NOMO-1 treated with dmso at 0.1 percent for 144 hours (cell line): Measurements from ENCODE around the gene HIVEP3.

Experiments
- DNase-seq: peaks from one replicate; lab custom pipeline; 2025; ENCODE audit not compliant: unreplicated experiment; lab: John Stamatoyannopoulos, UW

Gene HIVEP3

GRCh38 chr1:41875487-41875886 lies 43.2 kb downstream of the HIVEP3 start:
- DNase-seq = no peak

DNA sequence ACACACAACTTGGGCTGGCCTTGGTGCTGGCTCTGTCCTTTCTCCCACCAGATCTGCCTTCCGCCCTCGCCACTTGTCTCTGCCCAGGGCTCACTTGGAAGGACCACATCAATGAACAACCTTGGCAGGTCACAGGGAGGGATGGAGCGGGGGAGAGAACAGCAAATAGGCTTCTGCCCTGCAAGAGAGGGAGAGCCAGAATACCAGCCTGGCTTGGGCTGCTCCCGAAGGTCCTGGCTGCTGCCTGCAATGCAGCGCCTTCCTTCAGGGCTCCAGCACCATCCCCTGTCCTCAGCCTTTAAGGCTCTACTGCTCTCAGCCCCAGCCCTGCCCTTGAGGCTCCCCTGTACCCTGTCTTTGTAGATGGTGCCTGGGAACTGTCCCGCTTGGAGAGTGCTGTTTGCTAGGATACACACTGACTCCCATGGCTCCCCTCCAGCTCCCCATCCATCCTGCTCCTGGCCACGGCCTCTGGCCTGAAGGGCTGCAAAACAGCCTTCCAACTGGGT lies 43.8 kb downstream of the HIVEP3 start:
- no peak for DNase-seq

- no peak for DNase-seq
Measured at GRCh38 chr1:41874151-41874719, 44.5 kb downstream of the HIVEP3 start.

GRCh38 chr1:41872074-41872473 lies 46.6 kb downstream of the HIVEP3 start:
- DNase-seq = peak; percentile 16

DNA sequence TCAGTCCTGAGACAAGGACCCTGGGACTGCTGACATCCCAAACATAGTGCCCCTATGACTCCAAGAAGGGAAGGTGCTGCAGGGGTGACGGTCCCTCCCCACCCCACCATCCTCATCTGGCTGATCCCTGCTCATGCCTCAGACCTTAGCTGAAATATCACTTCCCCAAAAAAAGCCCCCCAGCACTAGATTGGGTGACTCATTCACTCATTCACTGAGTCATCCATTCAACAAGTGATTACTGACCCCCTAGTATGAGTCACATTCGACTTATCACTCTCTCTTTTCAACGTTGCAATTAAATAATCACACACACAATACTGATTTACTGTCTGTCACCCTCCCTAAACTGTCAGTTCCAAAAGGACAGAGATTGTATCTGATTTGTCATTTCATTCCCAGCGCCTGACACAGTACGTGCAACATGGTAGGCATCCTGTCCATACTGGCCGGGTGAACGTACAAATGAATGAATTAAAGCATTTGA lies 48.6 kb downstream of the HIVEP3 start:
- peak; percentile 56 for DNase-seq

GRCh38 chr1:41868241-41868998 lies 50.3 kb downstream of the HIVEP3 start:
- no peak for DNase-seq

DNA sequence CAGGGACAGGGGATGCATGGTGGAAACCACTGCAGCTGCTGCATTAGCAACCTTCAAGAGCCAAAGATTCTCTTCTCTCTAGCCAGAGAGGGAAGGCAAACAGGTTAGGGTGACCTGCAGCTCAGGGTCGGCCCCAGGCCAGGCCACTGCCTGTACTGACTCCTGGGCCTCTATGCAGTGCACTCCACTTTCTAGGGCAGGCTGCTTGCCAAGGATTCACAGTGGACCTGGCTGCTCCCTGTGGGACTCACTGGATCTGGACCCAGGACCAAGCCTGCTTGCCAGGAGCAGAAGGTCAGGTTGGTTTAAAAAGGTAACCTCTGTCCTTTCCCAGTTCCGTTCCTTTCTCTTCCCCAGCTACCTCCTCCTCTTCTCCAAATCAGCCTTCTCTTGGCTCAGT lies 52.4 kb downstream of the HIVEP3 start:
- no peak for DNase-seq

DNA sequence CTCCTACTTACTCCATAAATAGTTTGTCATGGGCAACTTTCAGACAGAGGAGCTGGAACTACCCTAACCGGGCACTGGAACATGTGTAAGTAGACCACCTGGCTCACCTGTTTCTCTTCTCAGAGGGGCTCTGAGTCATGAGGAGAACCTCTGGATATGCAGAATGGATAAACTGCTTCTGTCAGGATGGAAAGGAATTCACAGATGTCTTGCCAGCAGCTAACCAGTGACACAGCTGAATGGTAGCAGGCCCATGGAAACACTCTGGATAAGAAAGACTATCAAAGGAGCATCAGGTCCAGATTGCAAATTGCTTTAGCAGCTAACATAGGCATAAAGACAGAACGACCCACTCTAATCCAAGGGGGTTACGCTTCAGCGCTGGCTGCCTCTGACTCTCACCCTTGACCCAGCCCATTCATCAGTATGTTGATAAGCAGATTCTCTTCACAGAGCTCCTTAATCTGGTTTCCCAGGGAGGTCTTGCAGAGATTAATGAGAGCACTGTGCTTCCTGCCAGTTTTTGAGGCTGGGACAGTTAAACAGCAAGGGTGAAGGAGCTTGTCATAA lies 54.2 kb downstream of the HIVEP3 start:
- DNase-seq = no peak

- DNase-seq = no peak
Measured at GRCh38 chr1:41863718-41864117, 55.0 kb downstream of the HIVEP3 start.

- no peak for DNase-seq
Measured at GRCh38 chr1:41862384-41863221, 56.1 kb downstream of the HIVEP3 start.

DNA sequence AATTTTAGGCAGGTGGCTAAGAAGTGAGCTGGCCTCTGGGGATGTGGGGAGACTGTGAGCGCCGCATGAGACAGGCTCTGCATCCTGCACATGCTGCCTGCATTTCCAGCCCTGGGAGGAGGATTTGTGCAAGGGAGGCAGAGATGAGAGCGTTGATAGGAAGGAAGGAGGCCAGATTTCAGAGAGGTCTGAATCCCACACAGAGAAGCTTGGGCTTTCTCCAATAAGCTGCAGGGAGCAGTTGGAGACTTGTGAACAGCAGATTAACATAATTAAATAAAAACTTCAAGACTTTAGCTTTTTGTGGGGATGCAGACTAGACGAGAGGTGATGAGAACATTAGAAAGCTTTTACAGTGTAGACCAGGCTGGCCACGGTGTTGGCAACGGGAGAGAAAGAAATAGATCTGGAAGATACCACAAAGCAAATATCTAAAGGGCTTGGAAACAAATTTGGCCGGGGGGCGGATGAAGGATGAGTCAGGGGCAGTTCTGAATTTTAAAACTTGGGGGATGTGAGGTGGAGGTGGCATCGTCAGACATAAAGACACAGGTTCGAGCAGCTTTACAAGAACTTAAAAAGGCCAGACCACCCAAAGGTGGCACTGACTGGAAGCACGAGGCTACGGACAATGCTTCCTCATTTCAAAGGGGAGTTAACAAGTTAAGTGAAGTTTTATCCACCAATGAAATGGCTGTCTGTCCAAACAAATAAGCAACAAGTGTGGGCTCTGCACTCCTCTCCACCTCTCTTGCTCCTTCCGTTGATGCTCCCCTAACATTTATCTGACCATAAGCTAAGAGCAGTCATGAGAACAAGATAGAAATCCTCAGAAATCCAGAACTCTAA lies 57.0 kb downstream of the HIVEP3 start:
- no peak for DNase-seq

- DNase-seq = no peak
Measured at GRCh38 chr1:41860771-41861170, 58.0 kb downstream of the HIVEP3 start.

- no peak for DNase-seq
Measured at GRCh38 chr1:41860214-41860613, 58.5 kb downstream of the HIVEP3 start.

DNA sequence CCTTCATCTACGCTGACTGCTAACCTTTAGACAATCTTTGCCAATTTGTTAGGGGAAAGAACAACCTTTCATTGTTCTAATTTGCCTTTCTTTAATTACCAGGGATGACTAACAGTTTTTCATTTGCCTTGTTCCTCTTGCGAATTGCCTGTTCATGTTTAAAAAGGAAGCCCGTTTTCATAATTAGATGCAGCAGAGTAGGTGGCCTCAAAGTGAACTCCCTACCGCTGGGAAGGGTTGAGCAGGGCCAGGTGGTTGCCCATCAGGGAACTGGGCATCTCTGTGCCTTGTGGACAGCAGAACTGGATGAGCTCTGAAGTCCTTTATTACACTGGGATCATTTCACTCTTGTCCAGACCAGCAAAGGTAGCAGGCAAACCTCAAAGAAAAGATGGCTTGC lies 59.0 kb downstream of the HIVEP3 start:
- DNase-seq = peak; percentile 32

GRCh38 chr1:41856944-41857285 lies 61.8 kb downstream of the HIVEP3 start:
- no peak for DNase-seq

GRCh38 chr1:41856151-41856943 lies 62.4 kb downstream of the HIVEP3 start:
- no peak for DNase-seq

DNA sequence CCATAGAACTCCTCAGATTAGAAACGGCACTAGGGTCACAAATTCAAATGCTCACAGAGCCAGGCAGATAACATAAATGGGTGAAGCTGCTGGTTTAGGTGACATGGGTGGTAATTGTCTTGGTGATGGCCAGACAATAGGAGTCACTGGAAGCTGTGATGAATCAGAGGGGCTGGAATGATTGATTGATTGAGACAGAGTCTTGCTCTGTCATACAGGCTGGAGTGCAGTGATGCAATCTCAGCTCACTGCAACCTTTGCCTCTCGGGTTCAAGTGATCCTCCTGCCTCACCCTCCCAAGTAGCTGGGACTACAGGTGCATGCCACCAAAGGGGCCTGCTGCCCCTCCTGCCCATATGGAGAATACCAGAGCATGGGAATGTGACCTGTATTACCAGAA lies 63.0 kb downstream of the HIVEP3 start:
- no peak for DNase-seq

DNA sequence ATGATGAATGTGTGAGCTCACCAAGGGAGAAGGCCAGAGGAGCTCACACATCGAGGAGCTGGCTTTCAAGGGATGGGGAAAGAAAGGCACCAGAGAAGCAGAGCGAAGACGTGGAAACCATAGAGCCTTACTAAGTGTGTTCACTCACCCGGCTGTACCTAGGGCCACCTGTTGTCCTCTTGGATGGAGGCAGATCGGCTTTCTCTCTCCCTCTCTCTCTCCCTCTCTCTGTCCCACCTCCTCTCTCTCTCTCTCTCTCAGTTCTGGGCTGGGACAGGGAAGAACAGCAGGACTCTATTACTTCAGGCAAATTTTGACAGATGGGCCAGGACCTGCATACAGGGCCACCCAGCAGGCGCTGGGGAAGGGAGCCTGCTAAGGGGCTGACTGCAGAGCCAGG lies 64.8 kb downstream of the HIVEP3 start:
- DNase-seq = no peak

GRCh38 chr1:41852091-41852490 lies 66.6 kb downstream of the HIVEP3 start:
- DNase-seq = no peak

GRCh38 chr1:41851589-41851988 lies 67.1 kb downstream of the HIVEP3 start:
- peak; percentile 79 for DNase-seq
